Retinal pigment epithelial cell (primary cell): ENCODE data around the gene RTN4RL2.

Experiments
- DNase-seq: peaks from one replicate; pipeline ENCODE4 v3.0.0-alpha.2; 2010; ENCODE audit warnings: low read depth
- H3K4me3 ChIP-seq: 2 replicates; pipeline ENCODE4 v1.5.1; 2011; ENCODE audit warnings: mild to moderate bottlenecking, low read length, control low read depth, moderate library complexity
- CTCF ChIP-seq: conservative IDR thresholded peaks from 2 replicates; pipeline ENCODE4 v1.5.1; 2011; ENCODE audit warnings: low read depth, low read length, control low read depth, inconsistent platforms

The RTN4RL2 gene

DNA sequence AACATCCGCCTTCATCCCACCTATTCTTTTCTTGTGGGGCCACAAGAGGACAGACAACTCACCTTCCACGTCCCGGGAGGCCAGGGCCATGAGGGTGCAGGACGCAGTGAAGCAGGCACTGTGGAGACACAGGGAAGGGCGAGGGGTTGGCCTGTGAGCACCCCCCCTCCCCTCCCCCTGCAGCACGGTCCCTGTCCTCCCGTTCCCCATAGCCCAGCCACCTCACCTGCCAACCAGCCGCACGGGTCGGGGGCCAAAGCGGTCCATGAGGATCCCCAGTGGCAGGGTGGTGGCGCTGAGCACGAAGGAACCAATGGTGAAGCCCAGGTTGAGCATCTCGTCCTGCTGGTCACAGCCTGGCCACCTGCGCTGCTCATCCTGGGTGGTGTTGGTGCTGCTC, 40.6 kb downstream of the RTN4RL2 start:
- DNase-seq, result no peak
- no peak overlapping the region for H3K4me3 ChIP-seq
- no peak for TF ChIP-seq CTCF

DNA sequence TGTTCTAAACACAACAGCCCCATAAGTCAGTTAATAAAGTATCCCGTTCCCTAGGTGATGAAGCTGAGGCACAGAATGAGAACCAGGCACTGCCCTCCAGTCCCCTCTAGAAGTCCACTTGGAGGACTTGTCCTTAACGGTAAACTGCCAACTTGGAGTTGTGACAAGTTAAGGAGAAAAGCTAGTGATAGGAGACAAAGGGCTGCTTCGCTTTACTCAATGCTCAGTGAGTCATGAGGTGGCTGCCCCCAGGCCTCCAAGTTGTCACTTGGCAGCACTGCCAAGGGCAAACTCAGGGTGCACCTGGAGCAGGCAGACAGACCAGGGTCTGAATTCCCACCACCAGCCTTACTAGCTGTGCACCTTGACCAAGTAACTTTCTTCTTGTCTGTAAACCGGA, 41.6 kb downstream of the RTN4RL2 start:
- TF ChIP-seq CTCF, result no peak
- no peak for DNase-seq
- H3K4me3 ChIP-seq, result no peak overlapping the region

DNA sequence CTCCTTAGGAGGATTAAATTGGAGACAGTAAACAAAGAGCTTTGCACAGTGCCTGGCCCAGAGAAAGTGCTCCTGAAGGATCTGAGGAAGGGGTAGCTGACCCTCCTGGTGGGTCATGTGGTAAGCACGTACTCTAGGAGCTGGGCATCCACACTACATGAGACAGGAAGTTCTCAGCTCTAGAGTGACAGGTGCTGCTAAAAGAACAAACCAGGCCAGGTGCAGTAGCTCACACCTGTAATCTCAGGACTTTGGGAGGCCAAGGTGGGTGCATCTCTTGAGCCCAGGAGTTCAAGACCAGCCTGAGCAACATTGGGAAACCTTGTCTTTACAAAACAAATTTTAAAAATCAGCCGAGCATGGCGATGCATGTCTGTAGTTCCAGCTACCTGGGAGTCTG, 42.0 kb downstream of the RTN4RL2 start:
- no peak for DNase-seq
- H3K4me3 ChIP-seq, result no peak overlapping the region
- TF ChIP-seq CTCF, result no peak

DNA sequence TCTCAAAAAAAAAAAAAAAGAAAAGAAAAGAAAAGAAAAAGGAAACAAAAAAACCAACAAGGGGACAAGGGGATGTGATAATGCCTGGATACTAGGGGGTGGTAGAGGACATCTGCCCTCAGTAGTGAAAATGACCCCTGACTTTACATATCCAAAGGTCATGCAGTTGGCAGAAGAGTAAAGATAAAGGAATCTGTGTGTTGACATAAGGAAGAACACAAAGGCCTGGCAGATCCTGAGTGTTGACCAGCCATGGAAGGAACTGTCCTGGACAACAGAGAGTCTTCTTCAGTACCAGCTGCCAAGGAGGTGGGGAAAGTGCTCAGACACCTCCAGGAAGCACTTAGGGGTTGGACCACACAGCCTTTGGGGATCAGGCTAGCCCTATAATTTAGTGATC, 42.5 kb downstream of the RTN4RL2 start:
- DNase-seq, result no peak
- H3K4me3 ChIP-seq, result no peak overlapping the region
- no peak for TF ChIP-seq CTCF

DNA sequence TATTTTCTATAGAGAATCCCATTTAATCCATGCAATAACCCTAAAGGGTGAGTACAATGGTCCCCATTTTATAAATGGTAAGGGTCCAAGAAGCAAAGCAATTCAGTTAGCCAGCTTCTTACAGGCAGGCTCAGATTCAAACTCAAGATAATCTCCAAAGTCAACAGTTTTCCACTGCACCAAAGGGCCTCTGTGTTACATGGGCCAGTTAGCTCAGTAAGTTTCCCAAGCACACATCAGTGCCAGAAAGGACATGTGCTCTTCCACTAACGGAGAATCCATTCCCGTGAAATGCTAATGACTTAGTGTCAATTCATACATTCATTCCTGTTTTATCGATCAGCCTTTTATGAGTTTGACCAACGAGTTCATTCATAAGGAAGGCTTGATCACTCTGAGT, 44.2 kb downstream of the RTN4RL2 start:
- DNase-seq, result no peak
- TF ChIP-seq CTCF, result no peak
- H3K4me3 ChIP-seq, result no peak overlapping the region

DNA sequence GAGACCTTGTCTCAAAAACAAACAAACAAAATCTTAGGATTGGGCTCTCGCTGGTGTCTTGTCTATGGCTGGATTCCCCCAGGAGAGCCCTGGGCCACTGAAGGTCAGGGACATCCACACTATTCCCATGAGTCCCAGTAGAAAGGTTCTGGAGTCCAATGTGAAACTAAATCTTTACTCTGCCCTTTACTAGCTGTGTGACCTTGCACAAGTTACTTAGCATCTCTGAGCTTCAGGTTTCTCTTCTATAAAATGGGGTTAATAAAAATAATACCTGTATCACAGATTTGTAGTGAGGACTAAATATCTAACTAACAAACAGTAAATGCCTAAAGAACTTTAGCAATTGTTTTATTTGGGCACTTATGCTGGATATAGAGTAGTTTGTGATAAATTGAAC, 46.2 kb downstream of the RTN4RL2 start:
- no peak overlapping the region for H3K4me3 ChIP-seq
- no peak for DNase-seq
- no peak for TF ChIP-seq CTCF

GRCh38 chr11:57508341-57509170, 48.2 kb downstream of the RTN4RL2 start:
- DNase-seq, result no peak
- TF ChIP-seq CTCF, result no peak

More at GRCh38 chr11:57508341-57509170, 48.2 kb downstream of the RTN4RL2 start:
- no peak overlapping the region for H3K4me3 ChIP-seq
